Activated naive CD4-positive, alpha-beta T cell treated with anti-CD3 and anti-CD28 coated beads for 36 hours (primary cell): ENCODE measurements around the gene KCNJ10. TPM values are rescaled to one million over a fixed set of nuclear protein-coding genes. Genes with fewer than 3 reads are reported as not detected.
"Not testable (repeated sequence)": the region's sequence is repeated elsewhere in the genome, so short reads cannot be mapped to it uniquely, and the experiment has no call there.

Source experiments
- CTCF ChIA-PET: fragments of 350-600 bp; sonication (Branson Sonifier 250); formaldehyde crosslinking; loops from one replicate; lab custom pipeline; 2021; ENCODE audit warnings: antibody characterized with exemption; lab: Charles Lee
- DNase-seq: peaks from one replicate; pipeline ENCODE4 v3.0.0-alpha.2; 2020
- H3K27ac Mint-ChIP-seq: one replicate; pipeline ENCODE4 v1.8.0; 2021; ENCODE audit warnings: mild to moderate bottlenecking, mixed read lengths
- H3K27me3 Mint-ChIP-seq: one replicate; pipeline ENCODE4 v1.8.0; 2021; ENCODE audit warnings: low read depth, mixed read lengths
- H3K36me3 Mint-ChIP-seq: one replicate; pipeline ENCODE4 v1.8.0; 2021; ENCODE audit warnings: low read depth, mixed read lengths
- H3K4me1 Mint-ChIP-seq: one replicate; pipeline ENCODE4 v1.8.0; 2021; ENCODE audit warnings: low read depth, mixed read lengths
- H3K4me3 Mint-ChIP-seq: one replicate; pipeline ENCODE4 v1.8.0; 2021; ENCODE audit warnings: mild to moderate bottlenecking, moderate library complexity, mixed read lengths
- H3K9me3 Mint-ChIP-seq: one replicate; pipeline ENCODE4 v1.8.0; 2021; ENCODE audit warnings: mixed read lengths
- intact Hi-C: fragments of 100-400 bp; cut with micrococcal nuclease; formaldehyde crosslinking; loops from one replicate; pipeline ENCODE4 v1.15.1; 2023
- total RNA-seq, 2 experiments: library from RNA; stranded (reverse); gene quantifications; one replicate each; pipeline ENCODE4 v1.2.3, GENCODE V29; 2021

KCNJ10 gene
- not detected for total RNA-seq

DNA sequence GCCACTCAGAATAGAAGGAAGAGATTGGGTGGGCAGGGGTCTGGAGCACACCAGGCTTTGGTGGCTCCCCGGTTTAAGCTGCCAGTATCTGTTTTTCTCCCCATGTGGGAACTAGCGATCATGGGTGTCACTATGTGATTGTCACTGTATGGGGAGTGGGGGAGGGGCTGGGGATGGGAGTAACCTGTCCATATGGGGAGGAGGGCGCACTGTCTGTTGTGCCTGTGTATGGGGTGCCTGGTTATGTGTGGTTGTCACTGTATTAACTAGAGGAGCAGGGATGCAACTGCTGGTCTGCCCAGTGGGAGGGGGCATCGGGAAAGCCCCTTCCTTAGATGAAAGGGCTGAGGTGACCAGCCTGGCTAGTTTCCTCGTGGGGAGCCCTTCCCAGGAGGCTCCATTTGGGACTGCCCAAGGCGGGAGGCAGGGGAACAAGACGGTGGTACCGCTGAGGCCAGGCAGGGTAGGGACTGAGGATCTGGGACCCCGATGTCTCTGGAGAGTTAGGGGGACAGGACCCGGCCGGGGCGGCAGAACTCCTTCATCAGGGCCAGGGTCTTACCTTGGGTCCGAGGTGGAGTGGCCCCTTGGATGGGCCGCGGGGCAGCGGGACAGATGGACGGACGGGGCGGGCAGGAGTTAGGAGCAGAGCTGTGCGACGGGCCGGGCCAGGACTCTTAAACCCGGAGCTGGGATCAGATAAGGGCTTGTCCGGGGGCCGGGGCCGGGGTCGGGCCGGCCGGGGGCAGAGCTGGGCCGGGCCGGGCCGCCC lies at the start of gene KCNJ10:
Gene KCNJ10, minus strand, starts transcription at position 701 of the 772 bp plus-strand sequence. CDS start 27,628 bp downstream, outside the sequence.
- Mint-ChIP-seq H3K4me3 (peak within 1 kb of the TSS; percentile 82), H3K27ac (no peak within 1 kb of the TSS), H3K9me3 (no peaks in the 10 kb centered on the region), H3K27me3 (peaks cover 15% of the 10 kb centered on the region), H3K36me3 (no peaks in the 10 kb centered on the region), H3K4me1 (peaks cover 16% of the 10 kb centered on the region)
- CTCF ChIA-PET, result interaction anchor here (1.1 to 21.7 kb wide), 3 partner anchors 10 to 92 kb away, joined by 3 to 565 read pairs (median 18); no protein-coding TSS in a partner anchor
- intact Hi-C loops, result loop anchor here (2.0 kb wide), 1 partner anchor 39 kb away; the partner anchor contains the start of gene PIGM
- no peak for DNase-seq

DNA sequence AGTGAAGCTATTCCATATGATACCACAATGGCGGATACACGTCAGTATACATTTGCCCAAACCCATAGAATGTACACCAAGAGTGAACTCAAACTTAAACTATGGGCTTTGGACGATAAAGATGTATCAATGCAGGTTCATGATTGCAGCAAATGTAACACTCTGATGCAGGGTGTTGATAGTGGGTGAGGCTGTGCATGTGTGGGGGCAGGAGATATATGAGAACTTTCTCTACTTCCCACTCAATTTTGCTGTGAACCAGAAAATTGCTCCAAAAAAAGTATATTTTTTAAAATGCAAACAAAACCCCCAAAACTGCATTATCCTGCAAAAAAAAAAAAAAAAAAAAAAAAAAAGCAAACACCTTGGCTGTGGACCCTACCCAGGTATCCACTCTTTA lies 49.0 kb upstream of the KCNJ10 start:
- Mint-ChIP-seq H3K4me3 (no peak overlapping the region), H3K4me1 (no peaks in the 10 kb centered on the region), H3K9me3 (no peaks in the 10 kb centered on the region), H3K27me3 (no peaks in the 10 kb centered on the region), H3K27ac (no peak overlapping the region), H3K36me3 (no peaks in the 10 kb centered on the region)
- intact Hi-C loops, result no loop called here
- no peak for DNase-seq
- CTCF ChIA-PET, result interaction anchor here (0.9 to 1.4 kb wide), 2 partner anchors 10 to 258 kb away, joined by 4 to 5 read pairs; no protein-coding TSS in a partner anchor

- no peaks in the 10 kb centered on the region for H3K9me3 Mint-ChIP-seq
- no peak for DNase-seq
- H3K27me3 Mint-ChIP-seq, result no peaks in the 10 kb centered on the region
- intact Hi-C loops, result no loop called here
- H3K36me3 Mint-ChIP-seq, result no peaks in the 10 kb centered on the region
- CTCF ChIA-PET, result interaction anchor here (0.9 to 1.4 kb wide), 3 partner anchors 9 to 259 kb away, joined by 3 to 5 read pairs (median 4); no protein-coding TSS in a partner anchor
- H3K4me3 Mint-ChIP-seq, result no peak overlapping the region
- H3K27ac Mint-ChIP-seq, result no peak overlapping the region
- no peaks in the 10 kb centered on the region for H3K4me1 Mint-ChIP-seq
Measured at GRCh38 chr1:160117709-160118183, 47.8 kb upstream of the KCNJ10 start.

DNA sequence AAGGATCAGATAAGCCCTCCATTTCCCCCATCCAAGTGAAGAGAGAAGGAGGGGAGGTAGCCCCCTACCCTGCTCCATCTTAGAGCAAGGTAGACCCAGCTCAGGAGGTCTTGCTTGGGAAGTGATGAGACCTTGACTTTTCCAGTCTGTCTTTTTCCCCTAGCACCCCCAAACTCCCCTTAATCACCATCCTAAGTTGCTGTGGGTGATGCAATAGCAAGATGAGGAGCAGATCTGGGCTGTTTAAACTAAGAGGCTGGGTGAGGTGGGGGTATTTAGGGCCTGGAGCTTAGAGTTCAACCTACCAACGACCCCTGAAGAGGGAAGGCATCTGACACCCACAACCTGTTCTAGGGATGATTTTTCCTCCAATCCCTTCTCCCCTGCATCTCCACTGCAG lies 47.3 kb upstream of the KCNJ10 start:
- H3K27ac Mint-ChIP-seq, result no peak overlapping the region
- no peak for DNase-seq

DNA sequence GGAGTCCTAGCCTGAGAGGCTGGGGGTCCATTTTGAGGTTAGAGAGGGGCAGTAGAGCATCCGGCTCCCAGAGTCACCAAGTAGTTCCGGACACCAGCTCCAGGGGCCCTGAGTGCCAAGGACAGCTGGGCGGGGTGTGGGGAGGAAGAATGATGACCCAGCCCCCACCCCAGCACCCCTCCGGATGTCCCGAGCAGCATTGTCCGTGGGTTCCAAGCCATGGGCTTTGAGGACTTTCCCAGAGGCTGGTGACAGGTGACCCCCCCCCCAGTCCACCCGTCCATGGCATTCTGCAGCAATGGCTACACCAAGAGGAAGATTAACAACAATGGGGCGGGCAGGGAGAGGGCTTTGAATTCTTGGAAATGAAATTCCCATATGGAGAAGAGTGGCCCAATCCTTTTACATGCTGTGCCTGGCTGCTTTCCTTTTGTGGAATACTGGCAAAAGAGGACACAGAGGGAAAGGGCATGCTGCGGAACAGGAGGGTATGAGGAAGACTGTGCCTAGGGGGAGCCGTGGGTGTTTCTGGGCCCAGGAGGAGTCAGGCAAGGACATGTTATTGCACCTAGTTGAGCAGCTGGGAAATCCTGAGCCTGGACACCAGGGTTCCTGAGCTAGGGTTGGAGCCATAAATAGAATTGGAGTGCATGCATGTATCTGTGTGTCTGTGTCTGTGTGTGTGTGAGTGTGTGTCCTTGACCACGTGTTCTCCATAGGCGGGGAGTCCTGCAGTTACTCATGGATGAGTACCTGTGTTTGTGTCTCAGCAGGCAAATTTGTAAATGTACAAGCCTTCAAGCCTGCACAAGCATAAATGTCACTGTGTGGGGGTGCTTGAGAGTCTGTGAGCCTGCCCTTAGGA lies 46.6 kb upstream of the KCNJ10 start:
- no peak for DNase-seq
- Mint-ChIP-seq H3K27ac (no peak overlapping the region), H3K27me3 (no peaks in the 10 kb centered on the region), H3K4me1 (no peaks in the 10 kb centered on the region), H3K36me3 (no peaks in the 10 kb centered on the region), H3K4me3 (no peak overlapping the region), H3K9me3 (no peaks in the 10 kb centered on the region)
- CTCF ChIA-PET, result interaction anchor here (0.6 to 0.8 kb wide), 2 partner anchors 32 to 1028 kb away, joined by 3 read pairs; no protein-coding TSS in a partner anchor
- intact Hi-C loops, result no loop called here

More for the DNA sequence above, 47.3 kb upstream of the KCNJ10 start:
- Mint-ChIP-seq H3K4me1 (no peaks in the 10 kb centered on the region), H3K27me3 (no peaks in the 10 kb centered on the region), H3K9me3 (no peaks in the 10 kb centered on the region), H3K4me3 (no peak overlapping the region), H3K36me3 (no peaks in the 10 kb centered on the region)
- intact Hi-C loops, result no loop called here
- CTCF ChIA-PET, result interaction anchor here (0.8 to 1.4 kb wide), 3 partner anchors 16 to 259 kb away, joined by 3 to 4 read pairs (median 3); no protein-coding TSS in a partner anchor

DNA sequence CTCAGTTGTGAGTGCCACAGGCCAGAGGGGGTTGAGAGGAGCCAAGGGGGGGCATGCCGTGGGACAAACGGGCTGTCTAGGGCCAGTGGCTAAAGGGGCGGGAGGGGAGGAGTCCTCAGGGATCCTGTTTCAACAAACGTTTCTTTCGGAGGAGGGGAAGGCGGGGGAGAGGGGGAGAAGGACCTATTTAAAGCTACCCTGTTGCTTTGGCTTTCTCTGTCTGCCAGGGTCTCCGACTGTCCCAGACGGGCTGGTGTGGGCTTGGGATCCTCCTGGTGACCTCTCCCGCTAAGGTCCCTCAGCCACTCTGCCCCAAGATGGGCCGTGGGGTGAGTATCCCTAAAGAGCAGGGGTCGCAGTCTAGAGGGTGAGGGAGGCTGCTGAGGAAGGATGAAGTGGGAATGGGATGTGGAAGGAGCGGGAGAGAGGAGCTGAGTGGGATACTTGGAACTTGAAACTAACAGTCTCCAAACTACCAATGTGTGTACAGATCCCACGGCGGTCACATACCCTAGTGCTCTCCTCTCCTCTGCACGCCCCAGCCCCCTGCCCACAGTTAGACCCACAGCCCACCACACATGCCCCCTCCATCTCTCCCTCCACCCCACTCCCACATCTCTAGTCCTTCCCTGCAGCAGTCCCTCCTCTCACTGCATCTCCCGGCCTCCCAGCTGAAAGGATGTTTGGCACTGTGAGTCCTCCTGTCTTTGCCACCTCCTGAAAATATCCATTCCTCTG lies 45.8 kb upstream of the KCNJ10 start, which contains the start of gene ATP1A2:
Gene ATP1A2, plus strand, starts transcription at position 215 of the 738 bp plus-strand sequence. Its CDS starts 103 bp downstream, at position 318.
- Mint-ChIP-seq H3K27me3 (no peaks in the 10 kb centered on the region), H3K4me3 (no peak within 1 kb of the TSS), H3K36me3 (no peaks in the 10 kb centered on the region), H3K9me3 (no peaks in the 10 kb centered on the region), H3K4me1 (no peaks in the 10 kb centered on the region), H3K27ac (no peak within 1 kb of the TSS)
- CTCF ChIA-PET, result no interaction called here
- intact Hi-C loops, result no loop called here
- no peak for DNase-seq

GRCh38 chr1:160114085-160114484 lies 44.1 kb upstream of the KCNJ10 start:
- H3K4me3 Mint-ChIP-seq, result no peak overlapping the region
- H3K9me3 Mint-ChIP-seq, result no peaks in the 10 kb centered on the region
- H3K27me3 Mint-ChIP-seq, result no peaks in the 10 kb centered on the region
- CTCF ChIA-PET, result interaction anchor here (1.2 kb wide), 1 partner anchor 13 kb away, joined by 3 read pairs; no protein-coding TSS in a partner anchor
- no peak overlapping the region for H3K27ac Mint-ChIP-seq
- no peak for DNase-seq
- no peaks in the 10 kb centered on the region for H3K36me3 Mint-ChIP-seq
- H3K4me1 Mint-ChIP-seq, result peaks cover under 1% of the 10 kb centered on the region
- intact Hi-C loops, result no loop called here

DNA sequence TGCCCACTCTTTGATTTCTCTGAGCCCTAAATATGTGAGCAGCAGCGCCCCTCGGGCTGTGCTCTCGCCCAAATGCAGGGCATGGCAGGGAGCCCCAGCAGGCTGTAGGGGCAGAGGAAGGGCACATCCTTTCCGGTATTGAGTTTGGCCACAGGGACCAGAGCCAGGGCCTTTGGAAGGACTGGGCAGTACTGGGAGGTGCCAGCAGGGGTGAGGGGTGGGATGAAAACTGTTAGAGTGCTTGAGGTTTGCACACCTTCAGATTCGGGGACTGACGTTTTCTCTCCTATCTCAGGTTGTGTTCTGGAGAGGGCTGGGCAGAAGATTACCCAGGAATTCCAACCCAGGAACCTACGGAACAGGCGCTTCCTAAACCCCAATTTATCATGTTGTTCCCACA lies 43.4 kb upstream of the KCNJ10 start:
- intact Hi-C loops, result no loop called here
- Mint-ChIP-seq H3K4me1 (peaks cover 6% of the 10 kb centered on the region), H3K4me3 (no peak overlapping the region), H3K36me3 (no peaks in the 10 kb centered on the region), H3K9me3 (no peaks in the 10 kb centered on the region), H3K27me3 (no peaks in the 10 kb centered on the region), H3K27ac (no peak overlapping the region)
- DNase-seq, result no peak
- CTCF ChIA-PET, result no interaction called here

- Mint-ChIP-seq H3K9me3 (no peaks in the 10 kb centered on the region), H3K36me3 (no peaks in the 10 kb centered on the region), H3K4me3 (no peak overlapping the region), H3K27me3 (no peaks in the 10 kb centered on the region), H3K4me1 (peaks cover 6% of the 10 kb centered on the region), H3K27ac (no peak overlapping the region)
- DNase-seq, result no peak
- intact Hi-C loops, result no loop called here
- CTCF ChIA-PET, result interaction anchor here (0.9 to 1.1 kb wide), 3 partner anchors 9 to 494 kb away, joined by 3 read pairs; no protein-coding TSS in a partner anchor
Measured at GRCh38 chr1:160112357-160112756, 42.4 kb upstream of the KCNJ10 start.

- H3K27me3 Mint-ChIP-seq, H3K36me3 Mint-ChIP-seq, H3K4me3 Mint-ChIP-seq, intact Hi-C loops, H3K27ac Mint-ChIP-seq, H3K4me1 Mint-ChIP-seq, H3K9me3 Mint-ChIP-seq, DNase-seq: not testable (repeated sequence)
- CTCF ChIA-PET, result interaction anchor here (0.6 to 1.9 kb wide), 3 partner anchors 9 to 241 kb away, joined by 3 to 4 read pairs (median 3); no protein-coding TSS in a partner anchor
Measured at GRCh38 chr1:160111462-160111861, 41.5 kb upstream of the KCNJ10 start.

DNA sequence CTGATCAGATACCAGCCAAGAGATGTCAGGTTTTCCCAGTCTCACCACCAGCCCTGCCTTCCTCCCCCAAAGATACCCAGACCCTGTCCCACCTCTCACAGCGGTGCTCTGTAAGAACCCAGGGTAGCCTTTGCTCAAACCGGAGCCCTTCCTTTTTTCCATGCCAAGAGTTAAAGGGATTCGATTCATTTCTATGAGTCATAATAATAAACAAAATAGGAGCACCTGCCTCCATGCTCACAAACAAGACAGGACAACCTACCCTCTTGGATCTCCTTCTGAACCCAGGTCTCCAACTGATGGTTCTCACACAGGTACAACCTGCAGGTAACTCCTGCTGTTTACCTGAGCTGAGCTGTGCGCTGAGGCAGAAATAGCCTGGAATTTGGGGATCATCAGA lies 39.7 kb upstream of the KCNJ10 start:
- intact Hi-C loops, result no loop called here

More for the DNA sequence above, 39.7 kb upstream of the KCNJ10 start:
- no peaks in the 10 kb centered on the region for H3K27me3 Mint-ChIP-seq
- no peak for DNase-seq
- CTCF ChIA-PET, result interaction anchor here (1.0 to 2.6 kb wide), 4 partner anchors 8 to 181 kb away, joined by 3 to 11 read pairs (median 4); no protein-coding TSS in a partner anchor
- H3K4me1 Mint-ChIP-seq, result peaks cover 6% of the 10 kb centered on the region
- no peak overlapping the region for H3K27ac Mint-ChIP-seq
- no peaks in the 10 kb centered on the region for H3K36me3 Mint-ChIP-seq
- no peaks in the 10 kb centered on the region for H3K9me3 Mint-ChIP-seq
- no peak overlapping the region for H3K4me3 Mint-ChIP-seq
